HCT116 (cell line): ENCODE data around the gene ZBTB16. TPM values are rescaled to one million over a fixed set of nuclear protein-coding genes. Genes with fewer than 3 reads are reported as not detected.
A peak's percentile ranks its signal among the peaks of the same experiment; 100 is the strongest.

Experiments
- ATAC-seq: fragments of 200-7000 bp; cut with Tn5 transposase; 2 replicates; pipeline ENCODE4 v1.9.1; 2020; ENCODE audit warnings: mild to moderate bottlenecking, moderate library complexity
- BruUV-seq: library from RNA; stranded (reverse); fragments of 400-500 nt; replicated peaks from 2 replicates; lab custom pipeline; 2021; lab: Mats Ljungman, UMichigan
- CTCF ChIA-PET: fragments of 300-600 bp; sonication (Branson Sonifier 250); formaldehyde crosslinking; loops from one replicate; lab custom pipeline; 2021; ENCODE audit warnings: antibody characterized with exemption; lab: Charles Lee
- POLR2A ChIA-PET: fragments of 300-600, 350-600 bp; sonication (Branson Sonifier 250); formaldehyde crosslinking; loops from one replicate; lab custom pipeline; 2021; ENCODE audit warnings: antibody characterized with exemption; lab: Charles Lee
- RAD21 ChIA-PET, 2 experiments: fragments of 300-600 bp; sonication (Branson Sonifier 250); formaldehyde crosslinking; loops; one replicate each; lab custom pipeline; 2023; ENCODE audit warnings: low total read pairs in 2 of 2; ENCODE audit not compliant: uncharacterized antibody in 2 of 2, unreplicated experiment in 2 of 2, low non-redundant PET in 1 of 2; lab: Charles Lee
- DNase-seq: peaks from one replicate; pipeline ENCODE4 v3.0.0-alpha.2; 2010; ENCODE audit warnings: low read depth, low spot score
- H2AFZ ChIP-seq: fragments of 200-600 bp; shearing (Covaris generic), sonication (generic); 2 replicates; pipeline ENCODE4 v1.6.1; 2017; ENCODE audit warnings: low read depth, mixed run types, mixed read lengths, antibody characterized with exemption, low read length; ENCODE audit not compliant: poor library complexity, severe bottlenecking
- H3K27ac ChIP-seq: 2 replicates; pipeline ENCODE4 v1.5.1; 2012; ENCODE audit warnings: low read depth, low read length
- H3K27me3 ChIP-seq: fragments of 200-600 bp; sonication (generic); 2 replicates; pipeline ENCODE4 v1.6.1; 2016; ENCODE audit warnings: mixed run types, low read length, mixed read lengths; ENCODE audit not compliant: insufficient read depth
- H3K36me3 ChIP-seq, 2 experiments: fragments of 200-500 bp in 1 of 2; fragments of 200-600 bp in 1 of 2; sonication (Bioruptor generic) in 1 of 2; sonication (generic) in 1 of 2; 2 replicates each; pipeline versions ENCODE4 v1.5.1 to v1.6.1; 2014 to 2016; ENCODE audit warnings: low read length in 2 of 2, inconsistent platforms in 1 of 2, mixed read lengths in 1 of 2, mixed run types in 1 of 2; ENCODE audit not compliant: insufficient read depth in 2 of 2, control insufficient read depth in 1 of 2
- H3K4me1 ChIP-seq, 2 experiments: fragments of 200-600 bp in 1 of 2; sonication (generic) in 1 of 2; 2 replicates each; pipeline versions ENCODE4 v1.5.1 to v1.6.1; 2012 to 2017; ENCODE audit warnings: low read length in 2 of 2, inconsistent platforms in 1 of 2, mild to moderate bottlenecking in 1 of 2, mixed read lengths in 1 of 2, mixed run types in 1 of 2, moderate library complexity in 1 of 2; ENCODE audit not compliant: insufficient read depth in 2 of 2, control insufficient read depth in 1 of 2
- H3K4me2 ChIP-seq: fragments of 200-600 bp; sonication (generic); 2 replicates; pipeline ENCODE4 v1.6.1; 2017; ENCODE audit warnings: mixed run types, low read length, mixed read lengths
- H3K4me3 ChIP-seq, 2 experiments: fragments of 200-600 bp in 1 of 2; sonication (generic) in 1 of 2; replicated peaks in 1 of 2; 2 replicates each; pipeline ENCODE4 v1.5.1; 2011 to 2016; ENCODE audit warnings: low read length in 2 of 2, control low read depth in 1 of 2, low read depth in 1 of 2, mild to moderate bottlenecking in 1 of 2, mixed read lengths in 1 of 2, mixed run types in 1 of 2
- H3K79me2 ChIP-seq: fragments of 200-600 bp; sonication (generic); 2 replicates; pipeline ENCODE4 v1.6.1; 2017; ENCODE audit warnings: mild to moderate bottlenecking, mixed run types, low read length, moderate library complexity, mixed read lengths; ENCODE audit not compliant: insufficient read depth
- H3K9ac ChIP-seq: fragments of 200-600 bp; sonication (generic); 2 replicates; pipeline ENCODE4 v1.6.1; 2016; ENCODE audit warnings: low read length, mixed read lengths
- H3K9me2 ChIP-seq: fragments of 200-600 bp; sonication (generic), shearing (Covaris generic); 2 replicates; pipeline ENCODE4 v1.6.1; 2017; ENCODE audit warnings: mixed run types, mild to moderate bottlenecking, moderate library complexity; ENCODE audit not compliant: insufficient read depth
- H3K9me3 ChIP-seq, 2 experiments: fragments of 200-500 bp in 1 of 2; fragments of 200-600 bp in 1 of 2; sonication (Bioruptor generic) in 1 of 2; sonication (generic) in 1 of 2; 2 replicates each; pipeline ENCODE4 v1.6.1; 2014 to 2017; ENCODE audit warnings: low read length in 2 of 2, mixed read lengths in 2 of 2, inconsistent platforms in 1 of 2, low read depth in 1 of 2, mild to moderate bottlenecking in 1 of 2, mixed run types in 1 of 2, moderate library complexity in 1 of 2; ENCODE audit not compliant: control insufficient read depth in 1 of 2, insufficient read depth in 1 of 2
- H4K20me1 ChIP-seq: fragments of 200-600 bp; sonication (generic), shearing (Covaris generic); 2 replicates; pipeline ENCODE4 v1.6.1; 2017; ENCODE audit warnings: mixed run types, mild to moderate bottlenecking, moderate library complexity; ENCODE audit not compliant: insufficient read depth
- CBX3 ChIP-seq: IDR thresholded peaks from 2 replicates; pipeline ENCODE4 v1.6.1; 2012; ENCODE audit warnings: low read depth
- CEBPB ChIP-seq: IDR thresholded peaks from 2 replicates; pipeline ENCODE4 v1.6.1; 2012; ENCODE audit warnings: low read depth
- ELF1 ChIP-seq: IDR thresholded peaks from 2 replicates; pipeline ENCODE4 v1.6.1; 2012; ENCODE audit warnings: low read depth, borderline replicate concordance
- EZH2 ChIP-seq: fragments of 200-600 bp; sonication (generic); IDR thresholded peaks from 2 replicates; pipeline ENCODE4 v1.6.1; 2017; ENCODE audit warnings: antibody characterized with exemption, mixed run types
- JUND ChIP-seq: IDR thresholded peaks from 2 replicates; pipeline ENCODE4 v1.6.1; 2012
- MAX ChIP-seq: IDR thresholded peaks from 2 replicates; pipeline ENCODE4 v1.6.1; 2012
- REST ChIP-seq: IDR thresholded peaks from 2 replicates; pipeline ENCODE4 v1.6.1; 2012; ENCODE audit warnings: low read depth
- SP1 ChIP-seq: IDR thresholded peaks from 2 replicates; pipeline ENCODE4 v1.6.1; 2012; ENCODE audit warnings: low read depth
- SRF ChIP-seq: IDR thresholded peaks from 2 replicates; pipeline ENCODE4 v1.6.1; 2012; ENCODE audit warnings: low read depth
- TCF7L2 ChIP-seq: IDR thresholded peaks from 2 replicates; pipeline ENCODE4 v1.7.0; 2011; ENCODE audit warnings: borderline replicate concordance, inconsistent platforms; ENCODE audit not compliant: insufficient read depth, insufficient read length; ENCODE audit errors: extremely low read depth
- YY1 ChIP-seq: IDR thresholded peaks from 2 replicates; pipeline ENCODE4 v1.6.1; 2011; ENCODE audit warnings: low read length, low read depth, moderate library complexity, mild to moderate bottlenecking; ENCODE audit not compliant: insufficient replicate concordance; ENCODE audit errors: extremely low read depth
- ZNF274 ChIP-seq: fragments of 200-500 bp; sonication (Bioruptor generic); IDR thresholded peaks from 2 replicates; pipeline ENCODE4 v1.6.1; 2014; ENCODE audit warnings: mild to moderate bottlenecking, low read depth, low read length, inconsistent platforms
- intact Hi-C: fragments of 100-400 bp; cut with micrococcal nuclease; formaldehyde crosslinking; loops from 2 replicates; pipeline ENCODE4 v1.10.0; 2022
- total RNA-seq: library from RNA; stranded (reverse); gene quantifications from one replicate; pipeline ENCODE4 v1.2.1, GENCODE V29; 2021; ENCODE audit not compliant: unreplicated experiment
- TF ChIP-seq, protein P1 (sequence below), 3 experiments: fragments of 200-600 bp in 1 of 3; sonication (generic) in 1 of 3; IDR thresholded peaks in 2 of 3; conservative IDR thresholded peaks in 1 of 3; 2 replicates each; pipeline ENCODE4 v1.5.1; 2012 to 2017; ENCODE audit warnings: low read depth in 2 of 3, low read length in 2 of 3, antibody characterized with exemption in 1 of 3, borderline replicate concordance in 1 of 3, control low read depth in 1 of 3, mild to moderate bottlenecking in 1 of 3, mixed read lengths in 1 of 3, mixed run types in 1 of 3, moderate library complexity in 1 of 3; ENCODE audit not compliant: insufficient read depth in 1 of 3

ZBTB16 gene
- total RNA-seq, 1 experiment from 2014 or later: 0.30 TPM

DNA sequence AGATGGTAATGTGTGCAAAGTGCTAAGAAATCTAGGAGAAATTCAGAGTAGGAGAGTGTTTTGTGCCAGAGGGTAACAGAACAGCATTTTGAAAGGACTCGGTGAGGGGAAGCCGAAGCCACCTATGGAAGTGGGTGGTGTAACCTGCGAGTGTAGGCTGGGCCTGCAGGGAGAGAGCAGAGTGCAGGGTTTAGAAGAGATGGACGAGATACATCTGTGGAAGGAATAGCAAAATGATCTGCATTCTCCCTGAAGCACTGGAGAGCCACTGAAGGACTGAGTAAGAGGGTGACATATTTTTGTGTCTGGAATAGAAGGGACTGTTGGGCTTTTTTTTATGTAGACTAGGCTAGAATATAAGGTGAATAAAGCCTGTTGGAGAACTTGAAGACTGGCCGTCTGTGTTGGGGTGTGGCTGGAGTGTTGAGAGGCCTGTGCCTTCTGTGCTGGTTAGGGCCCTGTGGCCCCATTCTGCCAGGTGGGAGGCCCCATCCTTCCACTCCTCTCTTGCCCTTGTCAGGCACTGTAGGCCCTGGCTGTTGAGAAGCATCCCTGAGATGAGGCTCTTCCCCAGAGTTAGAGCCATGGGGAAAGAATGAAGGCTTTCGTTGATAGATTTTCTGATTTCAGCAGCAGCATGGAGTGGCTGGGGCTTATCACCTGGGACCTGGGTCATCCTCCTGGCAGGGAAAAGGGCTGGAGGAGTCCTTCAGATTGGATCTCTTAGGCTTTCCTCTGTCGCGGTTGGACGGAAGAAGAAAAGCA is 102.2 kb downstream of the ZBTB16 start (continued):
- TF ChIP-seq CEBPB: no peak
- TF ChIP-seq EZH2: no peak
- TF ChIP-seq SRF: no peak
- no peak for TF ChIP-seq SP1

GRCh38 chr11:114162719-114163123 is 103.2 kb downstream of the ZBTB16 start:
- RAD21 ChIA-PET: no interaction called here
- Histone ChIP-seq H3K9me3 (no peaks in the 10 kb centered on the region), H3K9me2 (no peaks in the 10 kb centered on the region), H4K20me1 (no peaks in the 10 kb centered on the region), H3K9ac (no peak overlapping the region), H3K36me3 (no peaks in the 10 kb centered on the region), H3K79me2 (no peaks in the 10 kb centered on the region), H3K4me2 (peak overlapping the region; percentile 15; the same call in 1 of the 2 replicates), H3K27ac (no peak overlapping the region), H2AFZ (no peak overlapping the region), H3K4me1 (peaks cover 24 to 28% of the 10 kb centered on the region in 2 experiments), H3K4me3 (no peak overlapping the region), H3K27me3 (peaks cover 76% of the 10 kb centered on the region)
- no TSS peak for BruUV-seq
- ATAC-seq: peak; percentile 46; the same call in 1 of the 2 replicates
- intact Hi-C loops: loop anchor here (5.0 to 10.0 kb wide), 2 partner anchors 125 to 258 kb away; partner anchors contain the start of gene HTR3B
- no peak for DNase-seq
- TF ChIP-seq REST (no peak), JUND (no peak), SRF (no peak), YY1 (no peak), ELF1 (no peak), EZH2 (no peak), ZNF274 (no peak), CBX3 (no peak), MAX (no peak), TCF7L2 (no peak)
- TF ChIP-seq, protein P1, sequence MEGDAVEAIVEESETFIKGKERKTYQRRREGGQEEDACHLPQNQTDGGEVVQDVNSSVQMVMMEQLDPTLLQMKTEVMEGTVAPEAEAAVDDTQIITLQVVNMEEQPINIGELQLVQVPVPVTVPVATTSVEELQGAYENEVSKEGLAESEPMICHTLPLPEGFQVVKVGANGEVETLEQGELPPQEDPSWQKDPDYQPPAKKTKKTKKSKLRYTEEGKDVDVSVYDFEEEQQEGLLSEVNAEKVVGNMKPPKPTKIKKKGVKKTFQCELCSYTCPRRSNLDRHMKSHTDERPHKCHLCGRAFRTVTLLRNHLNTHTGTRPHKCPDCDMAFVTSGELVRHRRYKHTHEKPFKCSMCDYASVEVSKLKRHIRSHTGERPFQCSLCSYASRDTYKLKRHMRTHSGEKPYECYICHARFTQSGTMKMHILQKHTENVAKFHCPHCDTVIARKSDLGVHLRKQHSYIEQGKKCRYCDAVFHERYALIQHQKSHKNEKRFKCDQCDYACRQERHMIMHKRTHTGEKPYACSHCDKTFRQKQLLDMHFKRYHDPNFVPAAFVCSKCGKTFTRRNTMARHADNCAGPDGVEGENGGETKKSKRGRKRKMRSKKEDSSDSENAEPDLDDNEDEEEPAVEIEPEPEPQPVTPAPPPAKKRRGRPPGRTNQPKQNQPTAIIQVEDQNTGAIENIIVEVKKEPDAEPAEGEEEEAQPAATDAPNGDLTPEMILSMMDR (IDR thresholded peaks at IDR 0.05 in 2 of 3, conservative IDR thresholded peaks at IDR 0.05 in 1 of 3; ENCODE audit: borderline replicate concordance in 1 of 3, insufficient read depth in 1 of 3, low read depth in 2 of 3, low read length in 2 of 3): no peak
- CTCF ChIA-PET: interaction anchor here (1.2 kb wide), 1 partner anchor 99 kb away, joined by 5 read pairs; no protein-coding TSS in a partner anchor
- POLR2A ChIA-PET: no interaction called here
